ENCODE measurements around the gene ANO1. TPM values are rescaled to one million over a fixed set of nuclear protein-coding genes. Genes with fewer than 3 reads are reported as not detected.

The ANO1 gene
- total RNA-seq, 1 donor from 2014 or later: 1.1 TPM

- Histone ChIP-seq H3K36me3 (ENCODE audit: control insufficient read depth, insufficient read depth, low read length) (no peaks in the 10 kb centered on the region), H3K27me3 (ENCODE audit: control insufficient read depth, insufficient read depth, low read length) (peaks cover 35% of the 10 kb centered on the region), H3K4me3 (ENCODE audit: low read depth, low read length) (no peak overlapping the region)
- TF ChIP-seq, protein P1, sequence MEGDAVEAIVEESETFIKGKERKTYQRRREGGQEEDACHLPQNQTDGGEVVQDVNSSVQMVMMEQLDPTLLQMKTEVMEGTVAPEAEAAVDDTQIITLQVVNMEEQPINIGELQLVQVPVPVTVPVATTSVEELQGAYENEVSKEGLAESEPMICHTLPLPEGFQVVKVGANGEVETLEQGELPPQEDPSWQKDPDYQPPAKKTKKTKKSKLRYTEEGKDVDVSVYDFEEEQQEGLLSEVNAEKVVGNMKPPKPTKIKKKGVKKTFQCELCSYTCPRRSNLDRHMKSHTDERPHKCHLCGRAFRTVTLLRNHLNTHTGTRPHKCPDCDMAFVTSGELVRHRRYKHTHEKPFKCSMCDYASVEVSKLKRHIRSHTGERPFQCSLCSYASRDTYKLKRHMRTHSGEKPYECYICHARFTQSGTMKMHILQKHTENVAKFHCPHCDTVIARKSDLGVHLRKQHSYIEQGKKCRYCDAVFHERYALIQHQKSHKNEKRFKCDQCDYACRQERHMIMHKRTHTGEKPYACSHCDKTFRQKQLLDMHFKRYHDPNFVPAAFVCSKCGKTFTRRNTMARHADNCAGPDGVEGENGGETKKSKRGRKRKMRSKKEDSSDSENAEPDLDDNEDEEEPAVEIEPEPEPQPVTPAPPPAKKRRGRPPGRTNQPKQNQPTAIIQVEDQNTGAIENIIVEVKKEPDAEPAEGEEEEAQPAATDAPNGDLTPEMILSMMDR (IDR thresholded peaks at IDR 0.05; ENCODE audit: insufficient read depth, low read length, poor library complexity, severe bottlenecking): no peak
- no peak for DNase-seq (ENCODE audit: low read depth)
These were observed 25.3 kb downstream of the ANO1 start for GRCh38 chr11:70103256-70103975.

DNA sequence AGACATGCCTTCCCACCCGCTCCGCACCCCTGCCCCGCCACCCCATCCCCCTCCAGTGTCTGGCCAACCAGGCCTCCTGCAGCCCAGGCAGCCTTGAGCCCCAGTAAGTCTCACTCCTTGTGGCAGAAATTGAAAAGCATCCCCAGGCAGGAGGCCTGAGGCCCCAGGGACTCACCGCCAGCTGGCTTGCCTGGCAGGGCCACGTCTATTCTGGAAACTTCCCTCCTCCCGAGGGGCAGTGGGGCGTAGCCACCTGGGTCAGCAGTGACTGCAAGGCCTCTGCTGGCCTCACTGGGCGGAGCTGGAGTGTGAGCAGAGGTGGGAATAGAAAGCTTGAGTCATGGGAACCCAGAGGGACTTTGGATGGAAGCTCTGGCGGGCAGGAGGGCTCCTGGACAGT lies 26.3 kb downstream of the ANO1 start:
- H3K36me3 ChIP-seq (ENCODE audit: control insufficient read depth, insufficient read depth, low read length): no peaks in the 10 kb centered on the region
- DNase-seq (ENCODE audit: low read depth): peak; percentile 29
- TF ChIP-seq, protein P1 (IDR thresholded peaks at IDR 0.05; ENCODE audit: insufficient read depth, low read length, poor library complexity, severe bottlenecking): no peak
- H3K27me3 ChIP-seq (ENCODE audit: control insufficient read depth, insufficient read depth, low read length): peaks cover 42% of the 10 kb centered on the region
- H3K4me3 ChIP-seq (ENCODE audit: low read depth, low read length): no peak overlapping the region

GRCh38 chr11:70104961-70105360 lies 26.8 kb downstream of the ANO1 start:
- DNase-seq (ENCODE audit: low read depth): no peak
- H3K27me3 ChIP-seq (ENCODE audit: control insufficient read depth, insufficient read depth, low read length): peaks cover 44% of the 10 kb centered on the region
- H3K4me3 ChIP-seq (ENCODE audit: low read depth, low read length): no peak overlapping the region
- no peaks in the 10 kb centered on the region for H3K36me3 ChIP-seq (ENCODE audit: control insufficient read depth, insufficient read depth, low read length)
- TF ChIP-seq, protein P1 (IDR thresholded peaks at IDR 0.05; ENCODE audit: insufficient read depth, low read length, poor library complexity, severe bottlenecking): no peak

DNA sequence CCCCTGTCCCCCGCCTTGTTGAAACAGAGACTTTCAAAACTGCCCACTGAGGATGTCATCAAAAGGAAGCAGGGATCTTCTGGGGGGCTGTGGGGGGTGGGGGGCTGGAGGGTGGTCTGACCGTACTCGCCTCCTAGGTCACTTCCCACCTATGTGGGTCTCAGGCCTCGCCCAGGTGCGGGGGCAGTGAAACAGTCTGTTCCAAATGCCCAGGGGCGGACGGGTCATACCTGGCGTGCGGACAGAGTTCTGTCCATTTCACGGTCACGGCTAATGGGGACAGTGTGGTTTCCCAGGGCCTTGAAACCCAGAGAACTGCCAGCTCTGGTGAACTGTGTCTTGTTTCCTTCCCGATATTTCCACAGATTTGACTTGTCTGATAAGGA lies 27.2 kb downstream of the ANO1 start:
- no peak overlapping the region for H3K4me3 ChIP-seq (ENCODE audit: low read depth, low read length)
- TF ChIP-seq, protein P1 (IDR thresholded peaks at IDR 0.05; ENCODE audit: insufficient read depth, low read length, poor library complexity, severe bottlenecking): no peak
- DNase-seq (ENCODE audit: low read depth): no peak
- peaks cover 42% of the 10 kb centered on the region for H3K27me3 ChIP-seq (ENCODE audit: control insufficient read depth, insufficient read depth, low read length)
- no peaks in the 10 kb centered on the region for H3K36me3 ChIP-seq (ENCODE audit: control insufficient read depth, insufficient read depth, low read length)

DNA sequence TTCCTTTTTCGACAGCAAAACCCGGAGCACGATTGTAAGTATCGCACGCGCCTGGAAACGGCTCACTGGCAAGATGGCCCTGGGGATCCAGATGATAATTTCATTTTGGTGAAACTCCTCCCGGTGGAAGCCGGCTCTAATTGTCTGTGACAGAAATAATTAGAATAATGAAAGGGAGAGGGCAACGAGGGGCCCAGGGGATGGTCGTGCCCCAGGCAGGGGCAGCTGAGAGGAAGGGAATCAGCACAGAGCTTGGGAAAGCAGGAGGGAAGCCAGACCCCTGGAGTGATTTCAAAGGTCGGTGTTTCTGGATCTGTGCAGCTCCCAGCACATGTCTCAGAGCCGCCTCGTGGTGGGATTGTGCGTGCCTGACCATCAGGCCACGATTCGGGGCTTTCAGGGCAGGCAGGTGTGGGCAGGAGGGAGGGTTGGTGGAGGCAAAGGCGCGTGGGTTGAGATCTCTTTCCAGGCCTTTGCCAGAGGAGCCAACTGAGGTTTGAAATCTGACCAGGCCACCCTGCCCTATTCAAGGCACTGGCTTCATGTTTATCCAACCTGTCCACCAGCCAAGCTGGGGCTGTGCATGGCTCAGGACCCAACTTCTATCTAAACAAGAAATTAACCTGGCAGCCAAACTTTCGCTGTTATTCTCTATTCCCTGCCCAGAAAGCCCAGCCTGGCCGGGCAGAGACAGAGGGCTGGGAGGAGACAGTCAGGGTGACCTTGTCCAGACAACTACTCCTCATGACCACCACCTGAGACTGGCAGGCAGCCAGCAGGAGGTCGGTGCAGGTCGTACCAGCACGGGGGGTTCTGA lies 27.8 kb downstream of the ANO1 start:
- H3K36me3 ChIP-seq (ENCODE audit: control insufficient read depth, insufficient read depth, low read length): no peaks in the 10 kb centered on the region
- DNase-seq (ENCODE audit: low read depth): no peak
- peaks cover 41% of the 10 kb centered on the region for H3K27me3 ChIP-seq (ENCODE audit: control insufficient read depth, insufficient read depth, low read length)
- H3K4me3 ChIP-seq (ENCODE audit: low read depth, low read length): no peak overlapping the region
- TF ChIP-seq, protein P1 (IDR thresholded peaks at IDR 0.05; ENCODE audit: insufficient read depth, low read length, poor library complexity, severe bottlenecking): no peak
